Measurements from ENCODE around the gene SMCR8.

DNA sequence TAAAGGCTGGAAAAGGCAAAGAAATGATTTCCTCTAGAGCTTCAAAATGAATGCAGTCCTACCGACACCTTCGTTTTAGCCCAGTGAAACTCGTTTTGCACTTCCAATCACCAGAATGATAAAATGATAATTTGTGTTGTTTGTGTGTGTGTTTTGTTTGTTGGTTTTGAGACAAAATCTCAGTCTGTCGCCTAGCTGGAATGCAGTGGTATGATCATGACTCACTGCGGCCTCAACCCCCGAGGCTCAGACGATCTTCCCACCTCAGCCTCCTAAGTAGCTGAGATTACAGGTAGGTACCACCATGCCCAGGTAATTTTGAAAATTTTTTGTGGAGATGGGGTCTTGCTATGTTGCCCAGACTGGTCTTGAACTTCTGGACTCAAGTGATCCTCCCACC is 59.1 kb downstream of the SMCR8 start:
- TF ChIP-seq, protein P1, sequence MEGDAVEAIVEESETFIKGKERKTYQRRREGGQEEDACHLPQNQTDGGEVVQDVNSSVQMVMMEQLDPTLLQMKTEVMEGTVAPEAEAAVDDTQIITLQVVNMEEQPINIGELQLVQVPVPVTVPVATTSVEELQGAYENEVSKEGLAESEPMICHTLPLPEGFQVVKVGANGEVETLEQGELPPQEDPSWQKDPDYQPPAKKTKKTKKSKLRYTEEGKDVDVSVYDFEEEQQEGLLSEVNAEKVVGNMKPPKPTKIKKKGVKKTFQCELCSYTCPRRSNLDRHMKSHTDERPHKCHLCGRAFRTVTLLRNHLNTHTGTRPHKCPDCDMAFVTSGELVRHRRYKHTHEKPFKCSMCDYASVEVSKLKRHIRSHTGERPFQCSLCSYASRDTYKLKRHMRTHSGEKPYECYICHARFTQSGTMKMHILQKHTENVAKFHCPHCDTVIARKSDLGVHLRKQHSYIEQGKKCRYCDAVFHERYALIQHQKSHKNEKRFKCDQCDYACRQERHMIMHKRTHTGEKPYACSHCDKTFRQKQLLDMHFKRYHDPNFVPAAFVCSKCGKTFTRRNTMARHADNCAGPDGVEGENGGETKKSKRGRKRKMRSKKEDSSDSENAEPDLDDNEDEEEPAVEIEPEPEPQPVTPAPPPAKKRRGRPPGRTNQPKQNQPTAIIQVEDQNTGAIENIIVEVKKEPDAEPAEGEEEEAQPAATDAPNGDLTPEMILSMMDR (IDR thresholded peaks at IDR 0.05), result no peak
- no peak for TF ChIP-seq EZH2 (IDR thresholded peaks at IDR 0.05)
